Mammary epithelial cell (primary cell): ENCODE measurements around the gene GLCCI1.

Source experiments
- CTCF ChIP-seq, 2 donors: IDR thresholded peaks in 1 of 2; conservative IDR thresholded peaks in 1 of 2; 2 replicates each; pipeline ENCODE4 v1.5.1; 2011 to 2012; ENCODE audit warnings: inconsistent platforms in 2 of 2, low read length in 2 of 2, mild to moderate bottlenecking in 2 of 2, control low read depth in 1 of 2, low read depth in 1 of 2; ENCODE audit not compliant: insufficient read depth in 1 of 2; ENCODE audit errors: extremely low read depth in 1 of 2
- EZH2 ChIP-seq: IDR thresholded peaks from 2 replicates; pipeline ENCODE4 v1.6.1; 2012; ENCODE audit warnings: low read length, inconsistent platforms, borderline replicate concordance

GRCh38 chr7:7978860-7979259 is 10.3 kb downstream of the GLCCI1 start:
- TF ChIP-seq CTCF (conservative IDR thresholded peaks at IDR 0.05 in 1 of 2, IDR thresholded peaks at IDR 0.05 in 1 of 2; ENCODE audit: extremely low read depth in 1 of 2, insufficient read depth in 1 of 2, low read depth in 1 of 2, low read length in 2 of 2) (no peak), EZH2 (no peak)
